MM.1S (cell line): Measurements from ENCODE around the gene GABARAP.

Experiments used
- EZH2 ChIP-seq: fragments of 300-600 bp; sonication (generic); optimal IDR thresholded peaks from 2 replicates; pipeline ENCODE3; 2017; ENCODE audit warnings: low read depth, mild to moderate bottlenecking, antibody characterized with exemption, low read length, mixed read lengths
- TF ChIP-seq, protein P1 (sequence below): fragments of 300-600 bp; sonication (generic); IDR thresholded peaks from 2 replicates; pipeline ENCODE4 v1.5.1; 2016; ENCODE audit warnings: antibody characterized with exemption, low read length, mixed read lengths

DNA sequence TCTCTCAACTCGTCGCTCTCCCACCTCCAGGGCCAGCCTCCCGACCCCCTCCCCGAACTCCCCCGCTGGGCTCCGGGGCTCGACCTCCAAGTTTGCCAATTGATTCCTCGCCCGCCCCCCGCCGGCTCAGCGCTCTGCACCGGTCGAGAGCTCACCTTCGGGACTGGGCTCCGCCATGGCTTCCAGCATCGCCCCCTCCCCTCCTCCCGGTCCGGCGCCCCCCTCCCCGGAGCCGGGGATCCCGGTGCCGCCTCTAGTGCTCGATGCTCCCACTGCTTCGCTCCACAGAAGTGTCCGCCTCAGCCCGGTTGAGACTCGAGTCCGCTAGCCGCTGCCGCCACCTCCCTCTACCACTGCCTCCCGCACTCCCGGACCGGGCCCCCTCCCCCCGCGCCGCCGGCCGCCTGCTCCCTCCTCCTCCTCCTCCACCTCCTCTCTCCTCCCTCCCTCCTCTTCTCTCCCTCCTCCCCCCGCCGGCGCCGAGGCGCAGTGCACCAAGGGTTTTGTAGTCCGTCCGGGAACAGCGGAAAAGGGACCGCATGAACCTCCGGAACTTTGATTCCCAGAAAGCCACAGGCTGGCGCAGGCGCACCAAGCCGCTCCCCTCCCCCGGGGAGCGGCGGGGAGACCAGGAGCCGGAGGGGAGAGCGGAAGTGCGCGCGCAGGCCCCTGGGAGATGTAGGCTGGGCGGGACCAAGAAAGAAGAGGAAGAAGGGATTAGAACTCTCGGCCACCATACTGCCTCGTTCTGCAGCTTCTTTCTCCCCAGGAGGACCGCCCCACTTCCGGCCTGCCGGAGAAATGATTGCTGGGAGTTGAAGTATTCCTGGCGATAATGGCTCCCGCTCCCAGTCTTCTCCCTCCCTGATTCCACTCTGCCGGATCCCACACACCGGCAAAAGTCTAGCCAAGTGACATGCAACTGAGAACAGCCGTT is 2.9 kb downstream of the GABARAP start, which contains the start of gene PHF23:
- no peak for TF ChIP-seq EZH2
- TF ChIP-seq, protein P1, sequence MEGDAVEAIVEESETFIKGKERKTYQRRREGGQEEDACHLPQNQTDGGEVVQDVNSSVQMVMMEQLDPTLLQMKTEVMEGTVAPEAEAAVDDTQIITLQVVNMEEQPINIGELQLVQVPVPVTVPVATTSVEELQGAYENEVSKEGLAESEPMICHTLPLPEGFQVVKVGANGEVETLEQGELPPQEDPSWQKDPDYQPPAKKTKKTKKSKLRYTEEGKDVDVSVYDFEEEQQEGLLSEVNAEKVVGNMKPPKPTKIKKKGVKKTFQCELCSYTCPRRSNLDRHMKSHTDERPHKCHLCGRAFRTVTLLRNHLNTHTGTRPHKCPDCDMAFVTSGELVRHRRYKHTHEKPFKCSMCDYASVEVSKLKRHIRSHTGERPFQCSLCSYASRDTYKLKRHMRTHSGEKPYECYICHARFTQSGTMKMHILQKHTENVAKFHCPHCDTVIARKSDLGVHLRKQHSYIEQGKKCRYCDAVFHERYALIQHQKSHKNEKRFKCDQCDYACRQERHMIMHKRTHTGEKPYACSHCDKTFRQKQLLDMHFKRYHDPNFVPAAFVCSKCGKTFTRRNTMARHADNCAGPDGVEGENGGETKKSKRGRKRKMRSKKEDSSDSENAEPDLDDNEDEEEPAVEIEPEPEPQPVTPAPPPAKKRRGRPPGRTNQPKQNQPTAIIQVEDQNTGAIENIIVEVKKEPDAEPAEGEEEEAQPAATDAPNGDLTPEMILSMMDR: no peak
